ENCODE measurements around the gene CAPN8. TPM values are rescaled to one million over a fixed set of nuclear protein-coding genes. Genes with fewer than 3 reads are reported as not detected.

CAPN8 gene
- total RNA-seq, 1 experiment from 2014 or later, result 0.54 TPM

GRCh38 chr1:223683586-223684487 is 18.3 kb upstream of the CAPN8 start:
- DNase-seq (ENCODE audit: low read depth, low spot score) (no peak), ATAC-seq (peak; percentile 91)
- H3K9ac ChIP-seq (ENCODE audit: low read length), result no peak overlapping the region
- H3K9me3 ChIP-seq (ENCODE audit: control insufficient read depth in 1 of 2, insufficient read depth in 1 of 2, low read depth in 1 of 2, low read length in 2 of 2), result no peaks in the 10 kb centered on the region
- no peaks in the 10 kb centered on the region for H3K36me3 ChIP-seq (ENCODE audit: control insufficient read depth in 1 of 2, insufficient read depth in 2 of 2, low read length in 2 of 2)
- TF ChIP-seq RAD21 (IDR thresholded peaks at IDR 0.05; ENCODE audit: low read depth), result peak; percentile 96
- peak; percentile 71 to 86 (median 81); a peak in 5 of 6 replicates for TF ChIP-seq CTCF (IDR thresholded peaks at IDR 0.05 in 2 of 3, conservative IDR thresholded peaks at IDR 0.05 in 1 of 3; ENCODE audit: borderline replicate concordance in 1 of 3, insufficient read depth in 1 of 3, low read depth in 2 of 3, low read length in 2 of 3)
- TF ChIP-seq YY1 (IDR thresholded peaks at IDR 0.05; ENCODE audit: extremely low read depth, insufficient replicate concordance, low read depth, low read length), result no peak
- intact Hi-C loops (cut with micrococcal nuclease), result loop anchor here (1.0 to 5.0 kb wide), 5 partner anchors 153 to 945 kb away; no protein-coding TSS in a partner anchor
- CTCF ChIA-PET, result interaction anchor here (0.6 to 3.2 kb wide), 15 partner anchors 9 to 594 kb away, joined by 3 to 50 read pairs (median 4); no protein-coding TSS in a partner anchor
- no peak overlapping the region for H2AFZ ChIP-seq (ENCODE audit: low read depth, low read length, poor library complexity, severe bottlenecking)
- H3K27ac ChIP-seq (ENCODE audit: low read depth, low read length), result no peak overlapping the region
- H3K79me2 ChIP-seq (ENCODE audit: insufficient read depth, low read length), result no peaks in the 10 kb centered on the region
- RAD21 ChIA-PET (ENCODE audit: low non-redundant PET in 1 of 2, low total read pairs in 2 of 2, uncharacterized antibody in 2 of 2, unreplicated experiment in 2 of 2), result interaction anchor here (0.7 to 1.5 kb wide), 5 partner anchors 127 to 594 kb away, joined by 3 to 7 read pairs (median 4); no protein-coding TSS in a partner anchor
- H3K4me3 ChIP-seq (replicated peaks in 1 of 2; ENCODE audit: low read depth in 1 of 2, low read length in 2 of 2), result no peak overlapping the region
- POLR2A ChIA-PET, result interaction anchor here (1.8 kb wide), 1 partner anchor 550 kb away, joined by 4 read pairs; no protein-coding TSS in a partner anchor
- H3K9me2 ChIP-seq (ENCODE audit: insufficient read depth), result no peaks in the 10 kb centered on the region
- 0 out of 2 replicates have a peak, but pooled peaks cover 5% of the 10 kb centered on the region for H3K27me3 ChIP-seq (ENCODE audit: insufficient read depth, low read length)
- peak overlapping the region; percentile 28; the same call in 1 of the 2 replicates for H3K4me2 ChIP-seq (ENCODE audit: low read length)
- H4K20me1 ChIP-seq (ENCODE audit: insufficient read depth), result no peaks in the 10 kb centered on the region
- BruUV-seq (replicated peaks), result no TSS peak
- H3K4me1 ChIP-seq (ENCODE audit: control insufficient read depth in 1 of 2, insufficient read depth in 2 of 2, low read length in 2 of 2), result peaks cover 0 to 4% of the 10 kb centered on the region in 2 experiments; a peak in 1 of 4 replicates
